BJ (cell line): ENCODE measurements around the gene RPS13. TPM values are rescaled to one million over a fixed set of nuclear protein-coding genes. Genes with fewer than 3 reads are reported as not detected.
"Not testable (repeated sequence)": the region's sequence is repeated elsewhere in the genome, so short reads cannot be mapped to it uniquely, and the experiment has no call there.

ENCODE experiments used
- CTCF ChIA-PET: fragments of 350-600 bp; formaldehyde crosslinking; extraction: SDS; loops from one replicate; lab custom pipeline; 2021; ENCODE audit warnings: antibody characterized with exemption, inconsistent platforms; lab: Yijun Ruan, JAX
- POLR2A ChIA-PET: fragments of 300-600 bp; sonication (Branson Sonifier 250); formaldehyde crosslinking; extraction: SDS; loops from one replicate; lab custom pipeline; 2021; ENCODE audit warnings: antibody characterized with exemption; lab: Charles Lee
- DNase-seq: peaks from one replicate; pipeline ENCODE4 v3.0.0-alpha.2; 2011; ENCODE audit warnings: low read depth
- H3K27me3 ChIP-seq: 2 replicates; pipeline ENCODE4 v1.6.0; 2011; ENCODE audit warnings: low read length; ENCODE audit not compliant: control insufficient read depth, insufficient read depth
- H3K36me3 ChIP-seq: 2 replicates; pipeline ENCODE4 v1.5.1; 2011; ENCODE audit warnings: low read length; ENCODE audit not compliant: control insufficient read depth, insufficient read depth
- H3K4me3 ChIP-seq: 2 replicates; pipeline ENCODE4 v1.5.1; 2011; ENCODE audit warnings: low read depth, mild to moderate bottlenecking, control low read depth, low read length
- CTCF ChIP-seq: IDR thresholded peaks from 2 replicates; pipeline ENCODE4 v1.5.1; 2011; ENCODE audit warnings: low read depth, mild to moderate bottlenecking, control low read depth, inconsistent platforms, low read length, moderate library complexity; ENCODE audit not compliant: insufficient read depth
- polyA minus RNA-seq: library from RNA; depleted of rRNA, polyadenylated mRNA; stranded (reverse); fragments of >200 nt; gene quantifications from 2 replicates; pipeline ENCODE4 v1.2.3, GENCODE V29; 2011; rRNA and poly(A)+ RNA removed
- polyA plus RNA-seq: library from polyadenylated mRNA; depleted of rRNA; stranded (reverse); fragments of >200 nt; gene quantifications from 2 replicates; pipeline ENCODE4 v1.2.3, GENCODE V29; 2011; rRNA removed

The RPS13 gene
- 755 and 763 TPM in 2 replicates for polyA plus RNA-seq
- 236 and 352 TPM in 2 replicates for polyA minus RNA-seq

- TF ChIP-seq CTCF = no peak
- ChIA-PET CTCF (interaction anchor here (0.6 to 0.9 kb wide), 6 partner anchors 13 to 294 kb away, joined by 3 to 5 read pairs (median 4); no protein-coding TSS in a partner anchor), POLR2A (interaction anchor here (0.6 to 0.8 kb wide), 2 partner anchors 81 to 204 kb away, joined by 4 read pairs; no protein-coding TSS in a partner anchor)
- Histone ChIP-seq H3K27me3 (no peaks in the 10 kb centered on the region), H3K4me3 (peak within 1 kb of the TSS; percentile 89), H3K36me3 (peaks cover 7% of the 10 kb centered on the region)
- DNase-seq = peak; percentile 97
These were observed at the start of gene RPS13 for GRCh38 chr11:17077520-17078401. Gene RPS13, minus strand, starts transcription at chr11:17077667. Its CDS starts 26 bp downstream, at chr11:17077641.

- Histone ChIP-seq H3K27me3 (no peaks in the 10 kb centered on the region), H3K36me3 (no peaks in the 10 kb centered on the region), H3K4me3 (no peak overlapping the region)
- no peak for DNase-seq
- TF ChIP-seq CTCF = no peak
- ChIA-PET CTCF (no interaction called here), POLR2A (no interaction called here)
These were observed 44.5 kb upstream of the RPS13 start for GRCh38 chr11:17121981-17122380.

GRCh38 chr11:17117262-17117661 lies 39.8 kb upstream of the RPS13 start:
- H3K27me3 ChIP-seq = no peaks in the 10 kb centered on the region
- H3K4me3 ChIP-seq = no peak overlapping the region
- POLR2A ChIA-PET = no interaction called here
- DNase-seq = no peak
- no peak for TF ChIP-seq CTCF
- CTCF ChIA-PET = no interaction called here
- H3K36me3 ChIP-seq = no peaks in the 10 kb centered on the region

GRCh38 chr11:17116117-17116516 lies 38.6 kb upstream of the RPS13 start:
- Histone ChIP-seq H3K36me3 (no peaks in the 10 kb centered on the region), H3K4me3 (no peak overlapping the region), H3K27me3 (no peaks in the 10 kb centered on the region)
- DNase-seq = no peak
- ChIA-PET CTCF (interaction anchor here (0.6 kb wide), 1 partner anchor 93 kb away, joined by 5 read pairs; no protein-coding TSS in a partner anchor), POLR2A (no interaction called here)
- TF ChIP-seq CTCF = no peak

- POLR2A ChIA-PET, H3K27me3 ChIP-seq, DNase-seq, H3K36me3 ChIP-seq, H3K4me3 ChIP-seq: not testable (repeated sequence)
- TF ChIP-seq CTCF = peak; percentile 31; the same call in 1 of the 2 replicates
- CTCF ChIA-PET = interaction anchor here (0.6 to 0.9 kb wide), 2 partner anchors 101 to 147 kb away, joined by 3 read pairs; no protein-coding TSS in a partner anchor
These were observed 30.3 kb upstream of the RPS13 start for GRCh38 chr11:17107745-17108144.

GRCh38 chr11:17105404-17106040 lies 28.1 kb upstream of the RPS13 start:
- POLR2A ChIA-PET, H3K27me3 ChIP-seq, H3K36me3 ChIP-seq, H3K4me3 ChIP-seq: not testable (repeated sequence)
- peak; percentile 31 for DNase-seq
- CTCF ChIA-PET = interaction anchor here (0.9 to 1.4 kb wide), 2 partner anchors 23 to 27 kb away, joined by 3 read pairs; no protein-coding TSS in a partner anchor
